GM21723 (cell line): ENCODE data around the gene COQ2.
"Not testable (repeated sequence)": the region's sequence is repeated elsewhere in the genome, so short reads cannot be mapped to it uniquely, and the experiment has no call there.

Experiments
- ATAC-seq: cut with Tn5 transposase; IDR thresholded peaks from one replicate; pipeline ENCODE4 v1.9.1; 2021; ENCODE audit warnings: mild to moderate bottlenecking, moderate library complexity; ENCODE audit not compliant: unreplicated experiment

The COQ2 gene

GRCh38 chr4:83250687-83251446 lies 33.7 kb downstream of the COQ2 start:
- ATAC-seq, result no peak

- no peak for ATAC-seq
Observed at GRCh38 chr4:83248486-83248885, 36.1 kb downstream of the COQ2 start.

- no peak for ATAC-seq
Observed at GRCh38 chr4:83247415-83248357, 36.9 kb downstream of the COQ2 start.

GRCh38 chr4:83241132-83241531 lies 43.5 kb downstream of the COQ2 start:
- no peak for ATAC-seq

GRCh38 chr4:83240379-83240875 lies 44.2 kb downstream of the COQ2 start:
- ATAC-seq, result peak; percentile 89

- ATAC-seq, result no peak
Observed at GRCh38 chr4:83238393-83239248, 46.0 kb downstream of the COQ2 start.

- ATAC-seq, result no peak
Observed at GRCh38 chr4:83237591-83237990, 47.0 kb downstream of the COQ2 start.

- peak; percentile 31 for ATAC-seq
Observed at GRCh38 chr4:83235645-83236133, 48.9 kb downstream of the COQ2 start.

GRCh38 chr4:83234902-83235644 lies 49.5 kb downstream of the COQ2 start:
- ATAC-seq, result no peak

- not testable (repeated sequence) for ATAC-seq
Observed at GRCh38 chr4:83234387-83234786, 50.2 kb downstream of the COQ2 start.

- no peak for ATAC-seq
Observed at GRCh38 chr4:83232082-83232481, 52.5 kb downstream of the COQ2 start.

- ATAC-seq, result peak; percentile 71
Observed at GRCh38 chr4:83231620-83232076, 53.0 kb downstream of the COQ2 start.

GRCh38 chr4:83230928-83231327 lies 53.7 kb downstream of the COQ2 start:
- ATAC-seq, result no peak

- ATAC-seq, result no peak
Observed at GRCh38 chr4:83229791-83230190, 54.8 kb downstream of the COQ2 start.

- no peak for ATAC-seq
Observed at GRCh38 chr4:83228231-83228630, 56.4 kb downstream of the COQ2 start.

GRCh38 chr4:83224502-83225197 lies 59.9 kb downstream of the COQ2 start:
- ATAC-seq, result no peak

GRCh38 chr4:83223781-83224180 lies 60.8 kb downstream of the COQ2 start:
- ATAC-seq, result no peak

- peak; percentile 53 for ATAC-seq
Observed at GRCh38 chr4:83221897-83222441, 62.6 kb downstream of the COQ2 start.
